Body of pancreas (tissue), 4 donors: Measurements from ENCODE around the gene GRM8. TPM values are rescaled to one million over a fixed set of nuclear protein-coding genes. Genes with fewer than 3 reads are reported as not detected.

Source experiments
- ATAC-seq: fragments of 150-250 bp; one replicate; pipeline ENCODE4 v1.9.1; 2016
- DNase-seq, 4 donors: peaks; one replicate each; pipeline ENCODE4 v3.0.0-alpha.2; 2019
- H3K27ac ChIP-seq, 4 donors: fragments of 200-600 bp; sonication (generic); 1 replicate in 3 of 4; 2 replicates in 1 of 4; pipeline versions ENCODE4 v1.5.1 to v1.6.1; 2016 to 2019; ENCODE audit warnings: mild to moderate bottlenecking in 1 of 4, mixed read lengths in 1 of 4, moderate library complexity in 1 of 4
- H3K27me3 ChIP-seq, 2 donors: fragments of 200-600 bp; sonication (generic); one replicate each; pipeline ENCODE4 v1.6.0; 2016; ENCODE audit warnings: mild to moderate bottlenecking in 1 of 2
- H3K36me3 ChIP-seq, 2 donors: fragments of 200-600 bp; sonication (generic); replicated peaks in 1 of 2; 2 replicates each; pipeline ENCODE4 v1.5.1; 2016; ENCODE audit warnings: low read depth in 2 of 2; ENCODE audit not compliant: insufficient read depth in 1 of 2
- H3K4me1 ChIP-seq: fragments of 200-600 bp; sonication (generic); one replicate; pipeline ENCODE4 v1.6.0; 2016
- H3K4me3 ChIP-seq, 2 donors: fragments of 200-600 bp; sonication (generic); 1 replicate in 1 of 2; 2 replicates in 1 of 2; pipeline ENCODE4 v1.5.1; 2016 to 2019
- H3K9me3 ChIP-seq, 3 donors: fragments of 200-600 bp; sonication (generic); 1 replicate in 2 of 3; 2 replicates in 1 of 3; pipeline ENCODE4 v1.5.1; 2016
- POLR2A ChIP-seq, 3 donors: fragments of 450-650 bp; IDR thresholded peaks; one replicate each; pipeline ENCODE4 v1.6.1; 2016; ENCODE audit warnings: antibody characterized with exemption in 3 of 3, mild to moderate bottlenecking in 2 of 3
- WGBS, 2 donors: methylation state at CpG; one replicate each; pipeline ENCODE4 v1.1.5; 2017; 5-methylcytosine and 5-hydroxymethylcytosine counted together
- intact Hi-C: fragments of 100-400 bp; cut with DNase I; formaldehyde crosslinking; loops from one replicate; pipeline ENCODE4 v1.15.1; 2023
- total RNA-seq, 2 donors: library from RNA; depleted of rRNA; stranded (reverse); fragments of >200 nt; gene quantifications; one replicate each; pipeline ENCODE4 v1.1.0, GENCODE V29; 2016
- TF ChIP-seq, protein P1 (sequence below), 7 experiments: fragments of 450-650 bp in 4 of 7; fragments of 200-600 bp in 3 of 7; sonication (generic) in 3 of 7; IDR thresholded peaks; one replicate each; pipeline ENCODE4 v1.5.1; 2016 to 2019; ENCODE audit warnings: antibody characterized with exemption in 7 of 7

Gene GRM8
- total RNA-seq, 2 donors from 2014 or later, result 2.3 TPM; not detected in 1

- Histone ChIP-seq H3K9me3 (no peaks in the 10 kb centered on the region), H3K27me3 (no peaks in the 10 kb centered on the region), H3K4me3 (no peak overlapping the region), H3K4me1 (no peaks in the 10 kb centered on the region), H3K27ac (no peak overlapping the region), H3K36me3 (no peaks in the 10 kb centered on the region)
- no peak for DNase-seq
- WGBS, 2 donors, result 77 to 82% methylated on average over 9 of the region's 9 CpGs
- intact Hi-C loops, result no loop called here
- TF ChIP-seq, protein P1, sequence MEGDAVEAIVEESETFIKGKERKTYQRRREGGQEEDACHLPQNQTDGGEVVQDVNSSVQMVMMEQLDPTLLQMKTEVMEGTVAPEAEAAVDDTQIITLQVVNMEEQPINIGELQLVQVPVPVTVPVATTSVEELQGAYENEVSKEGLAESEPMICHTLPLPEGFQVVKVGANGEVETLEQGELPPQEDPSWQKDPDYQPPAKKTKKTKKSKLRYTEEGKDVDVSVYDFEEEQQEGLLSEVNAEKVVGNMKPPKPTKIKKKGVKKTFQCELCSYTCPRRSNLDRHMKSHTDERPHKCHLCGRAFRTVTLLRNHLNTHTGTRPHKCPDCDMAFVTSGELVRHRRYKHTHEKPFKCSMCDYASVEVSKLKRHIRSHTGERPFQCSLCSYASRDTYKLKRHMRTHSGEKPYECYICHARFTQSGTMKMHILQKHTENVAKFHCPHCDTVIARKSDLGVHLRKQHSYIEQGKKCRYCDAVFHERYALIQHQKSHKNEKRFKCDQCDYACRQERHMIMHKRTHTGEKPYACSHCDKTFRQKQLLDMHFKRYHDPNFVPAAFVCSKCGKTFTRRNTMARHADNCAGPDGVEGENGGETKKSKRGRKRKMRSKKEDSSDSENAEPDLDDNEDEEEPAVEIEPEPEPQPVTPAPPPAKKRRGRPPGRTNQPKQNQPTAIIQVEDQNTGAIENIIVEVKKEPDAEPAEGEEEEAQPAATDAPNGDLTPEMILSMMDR (IDR thresholded peaks at IDR 0.05), result no peak
- no peak for TF ChIP-seq POLR2A (IDR thresholded peaks at IDR 0.05)
- no peak for ATAC-seq
Measured at GRCh38 chr7:126696256-126697038, 556.3 kb downstream of the GRM8 start.

DNA sequence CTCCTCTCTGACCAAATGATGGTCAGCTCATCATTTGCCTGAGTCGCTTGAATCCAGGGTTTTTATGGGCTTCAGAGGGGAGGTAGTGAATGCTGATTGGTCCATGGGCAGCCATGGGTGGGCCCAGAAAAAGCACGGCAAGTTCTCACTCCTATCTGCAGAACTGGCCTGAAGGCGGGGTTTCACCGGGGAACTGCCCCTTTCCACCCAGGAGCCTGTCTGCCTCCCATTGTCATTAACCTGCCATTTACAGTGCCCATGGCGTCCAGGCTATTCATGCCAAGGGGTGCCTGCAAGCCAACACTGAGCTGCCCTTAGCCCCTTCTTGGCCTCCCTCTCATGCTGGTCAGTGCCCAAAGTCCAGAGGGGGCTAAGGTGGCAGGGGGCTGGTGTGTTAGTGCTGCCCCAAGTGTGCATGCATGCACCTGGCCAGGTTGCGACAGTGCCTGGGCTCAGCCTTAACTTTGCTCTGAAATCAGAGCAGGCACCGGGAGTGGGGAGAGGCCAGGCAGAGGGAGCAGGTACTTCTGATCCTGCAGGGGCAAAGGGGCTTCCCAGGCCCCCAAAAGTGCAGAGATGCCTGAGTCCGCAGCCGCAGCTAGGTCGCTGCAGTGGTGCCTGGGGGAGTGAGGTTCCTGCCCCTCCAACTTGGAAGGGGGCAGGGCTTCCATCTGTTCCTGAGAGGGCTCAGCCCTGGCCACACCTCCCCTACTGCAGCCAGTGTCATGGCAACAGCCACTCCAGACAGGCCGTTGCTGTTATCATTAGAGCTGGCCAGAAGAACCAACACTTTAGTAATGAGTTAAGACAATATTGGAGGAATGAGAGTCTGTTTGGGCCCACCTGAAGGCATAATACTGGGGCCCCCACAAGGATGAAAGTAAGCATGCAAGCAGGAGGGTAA lies 561.6 kb downstream of the GRM8 start:
- TF ChIP-seq, protein P1 (IDR thresholded peaks at IDR 0.05), result no peak
- Histone ChIP-seq H3K9me3 (peaks cover 0 to 4% (median 0%) of the 10 kb centered on the region in 3 donors), H3K27ac (no peak overlapping the region), H3K4me3 (no peak overlapping the region), H3K27me3 (no peaks in the 10 kb centered on the region), H3K4me1 (no peaks in the 10 kb centered on the region), H3K36me3 (no peaks in the 10 kb centered on the region)
- DNase-seq (no peak), ATAC-seq (no peak)
- intact Hi-C loops, result no loop called here
- WGBS, 2 donors, result 72 to 89% methylated on average over 6 to 11 of the region's 11 CpGs

- Histone ChIP-seq H3K27me3 (no peaks in the 10 kb centered on the region), H3K4me3 (no peak overlapping the region), H3K9me3 (peaks cover 0 to 4% (median 0%) of the 10 kb centered on the region in 3 donors), H3K36me3 (no peaks in the 10 kb centered on the region), H3K27ac (no peak overlapping the region), H3K4me1 (no peaks in the 10 kb centered on the region)
- TF ChIP-seq POLR2A (IDR thresholded peaks at IDR 0.05), result no peak
- TF ChIP-seq, protein P1 (IDR thresholded peaks at IDR 0.05), result no peak
- no peak for DNase-seq
- no peak for ATAC-seq
- intact Hi-C loops, result no loop called here
- WGBS, 2 donors, result 92 to 94% methylated on average over 14 to 15 of the region's 15 CpGs
Measured at GRCh38 chr7:126690104-126690503, 562.6 kb downstream of the GRM8 start.

- Histone ChIP-seq H3K27me3 (no peaks in the 10 kb centered on the region), H3K36me3 (no peaks in the 10 kb centered on the region), H3K27ac (no peak overlapping the region), H3K4me1 (no peaks in the 10 kb centered on the region), H3K4me3 (no peak overlapping the region), H3K9me3 (peaks cover 0 to 4% (median 0%) of the 10 kb centered on the region in 3 donors)
- DNase-seq (no peak), ATAC-seq (no peak)
- intact Hi-C loops, result no loop called here
- TF ChIP-seq, protein P1 (IDR thresholded peaks at IDR 0.05), result no peak
- no peak for TF ChIP-seq POLR2A (IDR thresholded peaks at IDR 0.05)
- 82 to 91% methylated on average over 1 of the region's 1 CpG for WGBS, 2 donors
Measured at GRCh38 chr7:126689037-126689436, 563.7 kb downstream of the GRM8 start.
